GM21515 (cell line): ENCODE data around the gene TBC1D26.
"Not testable (repeated sequence)": the region's sequence is repeated elsewhere in the genome, so short reads cannot be mapped to it uniquely, and the experiment has no call there.

ENCODE experiments used
- ATAC-seq: cut with Tn5 transposase; IDR thresholded peaks from one replicate; pipeline ENCODE4 v1.9.1; 2021; ENCODE audit not compliant: unreplicated experiment

TBC1D26 gene

DNA sequence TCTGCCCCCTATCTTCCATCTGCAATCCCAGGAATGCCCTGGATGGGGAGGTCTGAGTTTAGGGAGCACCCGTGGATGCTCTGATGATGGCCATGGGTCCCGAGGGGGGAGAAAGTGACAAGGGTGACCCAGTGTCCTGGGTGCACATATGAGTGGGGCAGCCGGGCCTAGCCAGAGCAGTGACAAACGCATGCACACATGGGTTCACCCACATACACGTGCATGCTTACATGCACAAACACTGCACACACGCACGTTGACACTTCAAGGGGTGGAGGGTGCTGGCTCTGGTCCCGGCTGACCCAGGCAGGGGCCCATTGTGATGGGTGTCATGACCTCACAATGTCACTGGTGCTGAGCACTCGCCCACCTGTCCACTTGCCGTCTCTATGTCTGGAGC, at the start of gene TBC1D26:
TSS of gene TBC1D26 (plus strand) at position 384 of the 400 bp plus-strand sequence. CDS start 3,066 bp downstream, outside the sequence.
- ATAC-seq, result not testable (repeated sequence)

DNA sequence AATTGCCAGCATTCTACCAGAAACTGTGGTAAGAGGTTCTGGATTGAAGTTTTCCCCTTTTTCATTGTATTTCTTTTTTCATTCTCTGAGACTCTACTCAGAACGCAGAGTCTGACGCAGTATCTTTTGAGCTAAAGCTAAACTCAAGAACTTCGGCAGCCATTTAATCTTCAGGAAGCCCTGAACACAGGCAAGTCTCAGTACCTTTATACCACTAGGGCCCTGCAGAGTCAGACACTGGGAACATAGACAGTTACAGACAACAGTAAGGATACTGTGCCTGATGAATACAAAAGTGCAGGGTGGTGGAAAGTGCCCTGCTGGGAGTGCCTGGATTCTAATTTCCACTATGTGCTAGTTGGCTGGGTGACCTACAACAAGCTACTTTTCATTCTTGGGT, 48.9 kb upstream of the TBC1D26 start:
- not testable (repeated sequence) for ATAC-seq

DNA sequence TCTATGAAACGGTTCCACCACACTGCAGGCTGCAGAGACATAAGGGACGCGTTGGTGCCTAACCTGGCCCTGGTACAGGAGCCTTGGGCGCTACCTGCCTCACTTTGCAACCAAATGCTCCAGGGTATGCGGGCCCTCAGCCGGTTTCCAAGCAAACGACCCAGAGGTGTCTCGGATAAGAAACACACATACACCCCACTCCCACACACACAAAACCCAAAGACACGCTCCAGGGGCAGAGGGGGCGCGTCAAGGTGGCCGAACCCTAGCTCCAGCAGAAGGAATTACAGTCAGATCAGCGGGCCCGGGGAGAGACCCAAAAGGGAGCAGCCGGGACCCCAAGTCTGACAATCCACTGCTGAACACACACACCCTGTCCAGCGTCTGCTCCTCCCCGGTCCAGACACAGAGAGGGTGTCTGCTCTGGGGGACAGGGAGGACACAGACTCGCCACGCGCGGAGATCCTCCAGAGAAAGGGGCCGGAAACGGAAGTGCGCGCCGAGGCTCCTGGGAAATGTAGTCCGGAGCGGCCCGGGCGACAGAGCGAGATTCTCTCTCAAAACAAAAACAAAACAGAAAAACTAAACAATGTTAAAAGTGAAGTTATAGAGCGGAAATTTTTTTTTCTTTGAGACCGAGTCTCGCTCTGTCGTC, 48.1 kb upstream of the TBC1D26 start, which contains the start of gene TRIM16:
TSS of gene TRIM16 (minus strand) at position 488 of the 655 bp plus-strand sequence. CDS start 32,702 bp downstream, outside the sequence.
- peak; percentile 88 for ATAC-seq

DNA sequence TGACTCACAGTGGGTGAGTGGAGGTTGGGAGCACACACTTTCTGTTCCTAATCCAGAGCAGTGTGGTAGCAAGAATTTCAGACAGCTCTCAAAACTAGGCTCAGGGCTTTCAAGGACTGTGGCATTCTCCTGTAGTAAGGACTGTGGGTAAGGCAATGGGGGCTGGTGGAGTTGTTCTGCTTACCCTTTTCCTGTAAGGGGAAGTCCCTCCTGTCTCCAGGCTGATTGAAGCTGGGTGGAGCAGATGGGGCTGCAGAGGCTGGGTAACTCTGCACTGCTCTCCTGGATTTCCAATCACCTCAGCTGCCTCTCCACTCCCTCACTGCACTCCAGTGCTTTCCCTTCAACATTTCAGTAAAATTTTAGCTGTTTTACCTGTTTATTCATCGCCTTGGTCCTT, 44.6 kb upstream of the TBC1D26 start:
- ATAC-seq, result not testable (repeated sequence)

DNA sequence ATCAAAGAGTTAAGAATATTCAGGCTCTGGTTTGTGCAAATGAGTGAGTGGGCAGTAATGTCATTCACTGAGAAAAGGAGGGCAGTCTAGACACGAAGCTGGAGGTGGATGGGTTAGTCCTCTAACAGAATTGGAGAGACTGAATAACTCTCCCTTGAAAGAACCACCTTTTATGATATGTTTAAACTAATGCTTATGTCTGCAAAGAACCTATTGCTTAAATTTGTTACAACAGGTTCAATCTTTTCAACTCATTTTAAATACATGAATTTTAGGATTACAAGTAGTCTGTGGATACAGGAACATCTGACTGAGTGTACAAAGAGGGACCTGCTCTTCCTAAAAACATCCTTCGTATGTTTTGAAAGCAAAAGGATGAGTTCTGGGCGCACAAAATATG, 33.1 kb upstream of the TBC1D26 start:
- not testable (repeated sequence) for ATAC-seq

DNA sequence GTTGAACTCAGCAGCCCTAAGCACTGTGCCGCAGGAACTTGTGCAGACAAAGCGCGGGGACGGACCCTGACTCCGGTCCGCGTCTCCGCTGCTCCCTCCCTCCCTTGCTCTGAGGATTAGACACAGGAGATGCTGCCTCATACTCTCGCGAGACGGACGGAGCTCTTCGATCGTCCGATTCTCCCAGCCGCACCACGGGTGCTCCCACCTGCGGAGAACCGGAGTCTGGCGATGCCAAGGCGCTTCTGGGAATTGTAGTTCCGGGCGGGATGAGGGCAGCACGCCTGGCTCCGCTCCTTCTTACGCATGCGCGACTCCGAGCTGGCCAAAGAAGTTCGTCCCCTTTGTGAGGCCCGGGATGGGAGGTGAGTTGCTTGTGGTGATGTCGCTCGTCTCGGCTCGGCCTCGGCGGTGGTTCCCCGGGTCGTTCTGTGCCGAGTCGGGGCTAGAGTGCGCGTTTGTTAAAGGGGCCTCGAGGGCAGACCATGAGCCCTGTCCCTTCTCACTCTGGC, 32.6 kb upstream of the TBC1D26 start, which contains the start of gene ZNF286A:
TSS of gene ZNF286A (plus strand) at position 340 of the 512 bp plus-strand sequence. CDS start 578 bp downstream, outside the sequence.
- ATAC-seq, result peak; percentile 99

DNA sequence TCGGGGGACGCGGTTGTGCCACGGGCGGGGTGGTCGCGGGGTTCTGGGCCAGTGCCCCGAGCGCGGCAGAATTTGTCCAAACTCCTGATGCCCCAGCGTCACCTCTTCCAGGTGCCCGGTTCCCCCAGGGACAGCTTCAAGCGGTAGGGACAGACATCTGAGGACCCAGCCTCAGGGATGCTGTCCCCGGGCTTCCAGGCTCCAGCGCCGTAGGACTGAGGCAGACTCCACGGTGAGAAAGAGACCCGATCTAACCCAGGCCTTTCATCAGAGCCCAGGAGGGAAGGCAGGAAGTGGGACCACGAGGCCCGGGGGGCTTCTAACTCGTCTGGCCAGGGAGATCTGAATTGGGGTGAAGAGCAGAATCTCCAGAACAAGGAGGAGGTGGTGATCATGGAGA, 32.1 kb upstream of the TBC1D26 start:
- not testable (repeated sequence) for ATAC-seq

DNA sequence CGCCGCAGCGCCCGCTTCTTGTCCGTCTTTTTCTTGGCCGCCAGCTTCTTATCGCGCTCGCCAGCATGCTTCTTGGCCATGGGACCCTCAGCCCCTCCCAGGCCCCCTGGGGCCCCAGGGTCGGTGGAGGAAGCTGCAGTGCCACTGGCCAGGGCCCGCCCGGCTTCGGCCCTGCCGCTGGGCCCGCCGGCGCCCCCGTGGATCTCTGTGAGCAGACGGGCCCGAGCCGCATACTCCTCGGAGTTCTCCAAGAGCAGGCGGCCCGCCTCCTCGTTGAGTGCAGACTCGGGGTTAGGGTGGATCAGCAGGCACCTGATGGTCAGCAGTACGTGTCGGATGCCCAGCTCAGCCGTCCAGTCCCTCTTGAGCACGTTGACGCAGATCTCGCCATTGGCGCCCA, 27.8 kb upstream of the TBC1D26 start:
- ATAC-seq, result not testable (repeated sequence)

DNA sequence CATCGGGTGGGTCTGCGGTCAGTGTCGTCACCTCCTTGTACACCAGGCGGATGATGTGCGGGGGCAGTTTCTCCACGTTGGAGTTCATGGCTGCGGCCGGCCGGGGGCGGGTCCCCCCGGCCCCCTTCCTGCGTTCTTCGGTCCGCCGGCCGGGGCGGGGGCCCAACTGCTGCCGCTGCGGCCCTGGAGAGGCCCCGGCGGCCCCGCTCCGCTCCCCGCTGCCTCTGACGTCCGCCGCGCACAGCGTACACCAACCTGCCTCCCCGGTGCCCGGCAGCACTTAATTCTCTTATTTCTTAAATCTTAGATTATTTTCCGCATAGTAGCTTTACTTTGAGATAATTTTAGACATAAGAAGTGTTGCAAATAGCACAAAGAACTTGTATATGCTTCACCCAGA, 27.3 kb upstream of the TBC1D26 start:
- not testable (repeated sequence) for ATAC-seq

DNA sequence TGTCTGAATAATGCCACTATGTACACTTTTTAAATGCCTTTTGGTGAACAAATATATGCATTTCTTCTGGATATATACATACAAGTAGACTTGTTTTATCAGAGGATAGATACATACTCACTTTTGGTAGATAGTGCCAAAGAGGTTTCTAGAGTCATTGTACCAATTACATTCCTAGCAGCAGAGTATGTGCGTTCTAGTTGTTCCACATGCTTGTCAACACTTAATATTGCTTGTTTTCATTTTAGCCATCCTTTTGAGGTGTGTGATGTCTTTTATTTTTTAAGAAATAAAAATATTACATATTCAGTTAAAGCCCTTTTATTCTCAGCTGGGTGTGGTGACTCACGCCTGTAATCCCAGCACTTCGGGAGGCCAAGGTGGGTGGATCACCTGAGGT, 23.2 kb upstream of the TBC1D26 start:
- ATAC-seq, result not testable (repeated sequence)

DNA sequence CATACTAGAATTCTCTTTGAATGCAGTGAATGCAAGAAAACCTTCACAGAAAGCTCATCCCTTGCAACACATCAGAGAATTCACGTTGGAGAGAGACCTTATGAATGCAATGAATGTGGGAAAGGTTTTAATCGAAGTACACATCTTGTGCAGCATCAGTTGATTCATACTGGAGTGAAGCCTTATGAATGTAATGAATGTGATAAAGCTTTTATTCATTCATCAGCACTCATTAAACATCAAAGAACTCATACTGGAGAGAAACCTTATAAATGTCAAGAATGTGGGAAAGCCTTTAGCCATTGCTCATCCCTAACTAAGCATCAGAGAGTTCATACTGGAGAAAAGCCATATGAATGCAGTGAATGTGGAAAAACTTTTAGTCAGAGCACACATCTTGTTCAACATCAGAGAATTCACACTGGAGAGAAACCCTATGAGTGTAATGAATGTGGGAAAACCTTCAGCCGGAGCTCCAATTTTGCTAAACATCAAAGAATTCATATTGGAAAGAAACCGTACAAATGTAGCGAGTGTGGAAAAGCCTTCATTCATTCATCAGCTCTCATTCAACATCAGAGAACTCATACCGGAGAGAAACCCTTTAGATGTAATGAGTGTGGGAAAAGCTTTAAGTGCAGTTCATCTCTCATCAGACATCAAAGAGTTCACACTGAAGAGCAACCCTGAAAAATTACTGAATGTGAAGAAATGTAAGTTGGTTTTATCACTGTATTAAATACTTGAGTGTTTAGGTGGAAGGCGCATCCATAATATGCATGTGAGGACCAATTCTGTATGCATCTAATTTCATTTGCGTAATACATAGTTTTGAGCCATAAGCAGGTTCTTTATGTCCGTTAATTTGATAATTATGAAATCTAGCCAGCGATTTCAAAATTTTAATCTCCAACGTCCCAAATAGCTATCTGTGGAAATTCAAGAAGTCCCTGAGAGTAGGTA, 15.2 kb upstream of the TBC1D26 start:
- ATAC-seq, result not testable (repeated sequence)

DNA sequence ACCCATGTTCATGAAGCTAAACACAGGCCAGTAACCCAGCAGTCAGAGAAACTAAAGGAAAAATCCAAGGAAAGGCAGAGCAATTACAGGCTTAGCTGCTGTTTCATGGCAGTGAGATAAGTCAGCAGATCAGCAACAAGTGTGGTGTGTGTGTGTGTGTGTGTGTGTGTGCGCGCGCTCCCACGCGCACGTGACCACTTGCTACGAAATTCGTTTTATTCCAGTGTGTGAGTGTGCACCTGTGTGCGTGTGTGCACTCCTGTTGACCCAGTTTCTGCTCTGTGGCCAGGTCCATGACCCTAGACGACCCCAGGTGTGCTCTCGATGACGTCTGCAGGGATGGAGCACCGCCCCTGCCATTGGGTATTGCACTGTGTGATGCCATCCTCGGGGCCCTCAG, 1.5 kb upstream of the TBC1D26 start:
- not testable (repeated sequence) for ATAC-seq

DNA sequence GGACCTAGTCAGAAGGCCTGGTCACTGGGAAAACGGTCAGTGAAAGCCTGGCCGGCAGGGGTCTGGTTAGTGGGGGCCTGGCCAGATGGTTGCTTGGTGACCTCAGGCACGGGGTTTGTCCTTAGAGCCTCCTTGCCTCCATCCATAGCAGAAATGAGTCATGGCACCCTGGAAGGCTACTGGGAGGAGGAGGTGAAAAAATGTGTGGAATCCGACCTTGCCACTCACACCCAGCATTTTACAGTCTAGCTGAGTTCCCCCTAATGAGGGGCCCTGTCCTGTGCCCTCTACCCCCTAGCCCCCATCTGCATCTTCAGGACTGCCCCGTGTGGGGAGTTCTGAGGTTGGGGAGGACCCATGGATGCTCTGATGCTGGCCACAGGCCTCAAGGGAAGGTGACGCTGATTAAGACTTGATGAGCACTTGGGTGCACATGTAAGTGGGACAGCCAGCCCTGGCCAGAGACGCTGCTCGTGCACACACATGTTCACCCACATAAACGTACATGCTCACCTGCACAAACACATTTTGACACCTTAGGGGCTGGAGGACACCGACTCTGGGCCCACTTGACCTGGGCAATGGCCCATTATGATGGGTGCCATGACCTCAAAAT, 1.2 kb downstream of the TBC1D26 start:
- ATAC-seq, result not testable (repeated sequence)

DNA sequence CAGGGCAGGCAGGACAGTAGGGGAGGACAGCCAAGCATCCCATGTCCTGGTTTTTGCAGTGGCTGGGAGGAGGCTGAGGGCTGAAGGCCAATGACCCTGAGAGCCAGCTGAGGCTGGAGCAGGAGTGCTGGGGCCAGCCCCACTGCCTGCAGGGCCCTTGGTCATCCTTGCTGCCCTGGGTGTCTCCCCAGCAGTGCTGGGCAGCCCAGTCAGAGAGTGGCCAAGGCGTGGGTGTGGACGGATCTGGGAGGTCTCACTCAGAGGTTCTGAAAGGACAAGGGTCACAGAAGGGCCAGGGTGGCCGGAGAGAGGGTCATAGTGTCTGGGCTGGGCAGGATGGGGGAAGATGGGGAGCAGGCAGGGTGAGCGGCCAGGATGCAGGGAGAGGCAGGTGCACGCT, 4.5 kb downstream of the TBC1D26 start:
- ATAC-seq, result not testable (repeated sequence)

DNA sequence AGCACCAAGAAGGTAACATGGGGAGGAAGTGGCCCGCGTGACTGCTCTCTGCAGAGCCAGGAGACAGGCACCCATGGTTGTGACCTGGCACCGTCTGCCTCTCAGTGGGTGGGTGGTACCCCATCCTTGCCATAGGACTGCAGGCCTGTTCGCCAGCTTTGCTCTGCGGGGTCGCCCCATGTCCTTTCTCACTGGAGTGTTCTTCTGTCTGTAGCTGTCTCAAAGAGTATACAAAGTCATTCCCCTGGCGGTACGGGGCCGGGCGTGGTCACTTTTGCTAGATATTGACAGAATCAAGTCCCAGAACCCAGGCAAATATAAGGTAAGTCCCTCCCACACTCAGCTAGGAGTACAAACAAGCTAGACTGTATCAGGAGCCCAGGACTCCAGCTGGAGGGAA, 6.0 kb downstream of the TBC1D26 start:
- ATAC-seq, result no peak

DNA sequence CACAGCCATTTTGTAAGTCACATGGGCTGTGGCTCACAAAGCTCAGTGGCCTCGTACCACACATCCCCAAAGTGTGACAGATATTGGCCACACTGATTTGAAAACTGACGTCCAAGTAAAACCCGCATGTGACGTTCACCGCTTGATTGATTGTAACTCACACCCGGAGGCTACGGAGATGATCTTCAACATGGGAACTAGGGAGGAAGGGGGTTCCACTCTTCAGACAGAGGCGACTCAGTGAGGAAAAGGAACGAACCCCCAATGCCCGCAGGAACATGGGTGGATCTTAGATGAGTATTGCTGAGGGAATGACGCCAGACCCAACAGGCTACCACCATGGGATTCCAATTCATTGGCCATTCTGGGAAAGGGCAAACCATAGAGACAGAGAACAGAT, 7.2 kb downstream of the TBC1D26 start:
- ATAC-seq, result not testable (repeated sequence)

DNA sequence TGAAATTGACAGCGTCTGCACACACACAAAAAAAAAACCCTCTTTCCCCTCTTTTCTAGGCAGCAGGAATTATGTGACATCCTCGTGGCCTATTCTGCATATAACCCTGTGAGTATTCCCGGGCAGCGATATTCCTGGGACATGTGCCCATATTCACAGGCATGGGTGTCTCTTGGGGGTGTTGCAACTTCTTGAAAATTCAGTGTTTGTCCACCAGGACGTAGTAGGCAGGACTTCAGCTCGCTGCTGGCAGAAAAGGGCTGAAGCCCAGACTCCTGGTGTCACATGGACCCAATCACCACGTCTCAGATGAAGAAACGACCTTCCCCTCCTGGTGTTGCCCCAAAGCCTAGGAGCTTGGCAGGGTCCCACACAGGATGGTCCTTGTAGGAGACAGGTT, 8.0 kb downstream of the TBC1D26 start:
- ATAC-seq, result not testable (repeated sequence)

DNA sequence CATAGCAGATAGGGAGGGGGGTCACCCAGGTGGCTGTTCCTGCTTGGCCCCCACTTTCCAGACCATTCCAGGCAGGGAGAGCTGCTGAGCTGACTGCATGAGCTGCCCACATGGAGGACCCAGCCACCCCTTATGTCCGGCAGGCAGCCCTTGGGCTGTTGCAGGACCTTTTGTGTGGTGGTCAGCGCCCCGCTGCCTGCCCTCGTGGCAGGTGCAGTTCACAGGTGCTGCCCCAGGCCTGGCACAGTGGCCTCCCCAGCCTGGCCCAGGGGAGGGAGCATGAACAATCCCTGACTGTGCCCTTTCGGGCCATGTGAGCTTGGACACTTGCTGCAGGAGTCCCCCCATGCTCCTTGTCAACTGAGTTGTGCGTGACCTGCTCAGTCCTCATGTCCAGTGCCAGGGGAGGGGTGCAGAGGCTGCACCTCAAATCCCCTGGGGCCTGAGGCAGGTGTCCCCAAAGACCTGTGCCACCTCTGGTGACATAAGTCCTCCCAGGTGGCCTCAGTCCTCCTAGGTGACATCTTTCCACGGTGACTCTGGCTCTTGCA, 8.6 kb downstream of the TBC1D26 start:
- ATAC-seq, result no peak

DNA sequence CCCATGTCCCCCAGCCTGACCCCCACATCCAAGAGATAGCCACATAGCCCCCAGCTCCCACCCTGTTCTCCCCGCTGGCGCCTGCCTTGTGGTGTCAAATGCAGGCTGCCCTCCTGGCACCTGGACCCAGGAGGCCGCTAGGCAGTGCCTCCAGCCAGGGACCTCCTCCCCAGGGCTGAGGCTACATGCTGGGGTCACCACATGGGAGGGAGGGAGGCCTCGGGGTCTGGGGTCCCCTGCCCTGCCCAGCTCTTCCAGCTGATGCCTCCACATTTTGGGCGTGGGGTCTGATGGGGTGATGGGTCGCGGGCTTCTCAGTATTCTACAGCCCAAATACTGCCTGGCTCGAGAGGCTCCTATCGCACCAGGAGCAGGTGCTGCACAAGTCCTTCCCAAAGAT, 9.5 kb downstream of the TBC1D26 start:
- no peak for ATAC-seq

DNA sequence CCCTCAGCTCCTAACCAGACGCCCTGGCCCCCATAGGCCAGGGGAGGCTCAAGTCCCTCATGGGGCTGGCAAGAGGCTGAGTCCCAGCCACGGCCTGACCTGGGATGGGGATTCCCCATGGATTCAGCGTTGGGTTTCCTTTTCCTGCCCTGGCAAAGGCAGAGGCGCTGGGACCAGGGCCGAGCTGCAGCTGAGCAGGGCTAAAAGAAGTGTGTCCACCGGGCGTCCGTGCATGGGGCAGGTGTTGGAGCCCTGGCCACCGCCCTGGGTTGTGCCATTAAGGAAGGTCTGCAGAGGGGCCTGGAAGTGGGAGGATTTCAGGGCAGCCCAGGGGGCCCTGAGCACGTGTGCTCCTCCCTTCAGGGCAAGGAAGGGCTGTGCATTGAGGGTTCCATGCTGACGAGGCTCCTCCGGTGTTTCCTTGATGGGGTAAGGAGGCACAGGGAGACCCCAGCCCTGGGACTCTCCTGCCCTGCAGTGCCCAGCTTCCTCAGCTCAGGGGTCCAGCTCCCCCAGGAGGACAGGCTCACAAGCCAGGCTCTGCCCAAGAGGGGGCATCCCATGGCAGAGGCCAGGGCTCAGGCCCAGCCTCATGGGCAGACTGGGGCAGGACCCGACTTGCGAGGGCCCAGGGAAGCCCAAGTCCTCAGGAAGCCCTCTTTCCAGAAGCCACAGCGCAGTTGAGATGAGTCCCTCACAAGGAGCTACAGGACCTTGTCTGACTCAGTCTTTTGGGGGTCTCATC, 10.1 kb downstream of the TBC1D26 start:
- no peak for ATAC-seq
